Smooth muscle cell (in vitro differentiated cells): ENCODE data around the gene ONECUT3. TPM values are rescaled to one million over a fixed set of nuclear protein-coding genes. Genes with fewer than 3 reads are reported as not detected.

Source experiments
- DNase-seq: peaks from one replicate; lab custom pipeline; 2025; ENCODE audit not compliant: unreplicated experiment; lab: John Stamatoyannopoulos, UW
- H2AFZ ChIP-seq: fragments of 200-600 bp; sonication (generic); 2 replicates; pipeline ENCODE4 v1.6.0; 2016; ENCODE audit warnings: antibody characterized with exemption, low read depth, mild to moderate bottlenecking
- H3F3A ChIP-seq: fragments of 200-600 bp; sonication (generic); 2 replicates; pipeline ENCODE4 v1.6.0; 2017; ENCODE audit warnings: antibody characterized with exemption, low read depth
- H3K27ac ChIP-seq: fragments of 200-600 bp; sonication (generic); 2 replicates; pipeline ENCODE4 v1.5.1; 2016; ENCODE audit warnings: low read depth, mild to moderate bottlenecking
- H3K27me3 ChIP-seq: fragments of 200-600 bp; sonication (generic); 2 replicates; pipeline ENCODE4 v1.6.1; 2016; ENCODE audit warnings: low read depth, mild to moderate bottlenecking
- H3K36me3 ChIP-seq: fragments of 200-600 bp; sonication (generic); 2 replicates; pipeline ENCODE4 v1.5.1; 2016; ENCODE audit warnings: low read depth
- H3K4me1 ChIP-seq: fragments of 200-600 bp; sonication (generic); 2 replicates; pipeline ENCODE4 v1.5.1; 2016; ENCODE audit warnings: low read depth
- H3K4me2 ChIP-seq: fragments of 200-600 bp; sonication (generic); 2 replicates; pipeline ENCODE4 v1.6.0; 2016; ENCODE audit warnings: mild to moderate bottlenecking
- H3K4me3 ChIP-seq: fragments of 200-600 bp; sonication (generic); 2 replicates; pipeline ENCODE4 v1.5.1; 2016; ENCODE audit warnings: mild to moderate bottlenecking
- H3K79me2 ChIP-seq: fragments of 200-600 bp; sonication (generic); 2 replicates; pipeline ENCODE4 v1.6.0; 2016; ENCODE audit warnings: low read depth, mild to moderate bottlenecking
- H3K9ac ChIP-seq: fragments of 200-600 bp; sonication (generic); 2 replicates; pipeline ENCODE4 v1.6.0; 2016; ENCODE audit warnings: low read depth
- H3K9me3 ChIP-seq: fragments of 200-600 bp; sonication (generic); replicated peaks from 2 replicates; pipeline ENCODE4 v1.5.1; 2016; ENCODE audit warnings: low read depth
- H4K20me1 ChIP-seq: fragments of 200-600 bp; sonication (generic); 2 replicates; pipeline ENCODE4 v1.6.0; 2016; ENCODE audit warnings: low read depth
- CTCF ChIP-seq: fragments of 200-600 bp; sonication (generic); IDR thresholded peaks from 2 replicates; pipeline ENCODE4 v1.5.1; 2017; ENCODE audit warnings: borderline replicate concordance, mild to moderate bottlenecking, antibody characterized with exemption; ENCODE audit not compliant: insufficient read depth, poor library complexity, severe bottlenecking
- WGBS: methylation state at CpG from one replicate; pipeline ENCODE4 v1.1.7; 2016; ENCODE audit warnings: low lambda C conversion rate; 5-methylcytosine and 5-hydroxymethylcytosine counted together
- polyA plus RNA-seq: library from polyadenylated mRNA; unstranded; fragments of >200 nt; fragmentation: Nextera tagmentation; extraction: Ambion mirVana; gene quantifications from 2 replicates; pipeline ENCODE4 v1.2.1, GENCODE V29; 2016
- total RNA-seq: library from RNA; depleted of rRNA; stranded (reverse); fragments of >200 nt; gene quantifications from 2 replicates; pipeline ENCODE4 v1.2.3, GENCODE V29; 2014

Gene ONECUT3
- total and polyA plus RNA-seq, 2 experiments from 2014 or later = not detected

DNA sequence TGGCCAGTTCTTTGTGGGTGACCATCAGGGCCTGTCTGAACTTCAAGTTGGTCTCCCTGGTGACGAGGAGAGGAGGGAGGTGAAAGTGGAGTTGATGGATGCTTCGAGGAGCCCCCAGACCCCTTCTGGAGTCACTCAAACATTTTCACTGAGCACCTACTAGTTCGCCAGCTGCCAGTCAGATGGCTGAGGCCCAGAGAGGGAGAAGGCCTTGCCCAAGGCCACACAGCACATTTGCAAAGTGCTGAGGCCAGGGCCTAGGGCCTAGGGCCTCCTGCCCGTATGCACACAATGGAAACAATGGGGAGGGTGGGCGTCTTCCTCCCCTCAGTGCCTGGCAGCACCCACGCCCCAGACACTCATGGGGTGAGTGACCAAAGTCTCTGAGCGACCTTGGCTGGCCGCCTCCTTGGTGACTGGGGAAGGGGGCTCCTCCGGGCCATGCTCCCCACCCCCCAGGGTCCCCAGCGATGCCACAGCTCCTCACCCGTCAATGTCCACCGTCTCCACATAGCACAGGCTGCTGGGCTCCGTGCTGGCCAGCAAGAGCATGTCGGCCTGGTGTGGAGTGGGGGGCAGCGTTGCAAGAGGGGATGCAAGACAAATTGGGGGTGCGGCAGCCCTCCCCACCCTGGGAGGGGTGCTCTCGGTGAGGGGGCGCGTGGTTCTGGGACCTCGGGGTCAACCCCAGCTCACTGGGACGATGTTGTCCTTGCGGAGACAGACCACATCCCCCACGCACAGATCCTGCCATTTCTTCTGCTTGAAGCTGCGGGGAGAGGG is 52.3 kb downstream of the ONECUT3 start:
- DNase-seq = no peak
- TF ChIP-seq CTCF = no peak

DNA sequence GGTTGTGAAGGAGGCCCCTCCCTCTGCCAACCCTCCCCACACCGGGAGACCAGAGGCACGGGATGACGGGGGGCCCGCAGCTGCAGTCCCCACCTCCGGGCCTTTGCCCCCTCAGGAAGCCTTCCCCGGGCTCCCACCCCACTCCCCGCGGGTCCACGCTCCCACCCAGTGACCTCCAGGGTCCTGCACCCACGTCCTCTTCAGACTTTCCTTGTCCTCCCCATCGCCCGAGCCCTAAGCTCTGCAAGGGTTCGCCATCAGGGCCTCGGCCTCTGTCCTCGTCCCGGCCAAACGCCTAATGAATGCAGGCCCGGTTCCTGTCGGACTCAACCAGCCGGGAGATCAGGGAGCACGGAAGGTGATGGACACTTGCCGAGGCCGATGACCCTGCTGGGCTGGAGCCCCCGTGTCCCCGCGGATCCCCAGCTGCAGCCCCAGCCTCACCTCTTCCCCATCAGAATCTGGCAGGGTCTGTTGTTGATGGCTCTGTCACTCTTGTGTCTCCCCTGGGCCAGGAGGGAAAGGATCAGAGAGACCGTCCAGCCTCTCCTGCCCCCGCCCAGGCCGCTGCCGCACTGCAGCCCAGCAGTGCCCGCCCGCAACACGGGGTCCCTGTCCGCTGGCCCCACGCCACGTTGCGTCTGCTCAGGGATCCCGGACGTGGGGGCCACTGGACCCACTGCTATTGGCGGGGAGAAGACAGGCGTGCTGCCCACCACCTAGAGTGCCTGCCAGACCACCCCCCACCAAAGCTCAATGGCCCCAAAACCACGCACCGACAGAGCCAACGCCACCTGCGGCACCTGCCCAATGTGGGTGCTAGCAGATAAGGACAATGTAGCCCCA is 53.1 kb downstream of the ONECUT3 start:
- no peaks in the 10 kb centered on the region for H3F3A ChIP-seq
- H2AFZ ChIP-seq = no peak overlapping the region
- H3K27ac ChIP-seq = no peak overlapping the region
- H4K20me1 ChIP-seq = no peaks in the 10 kb centered on the region
- H3K9me3 ChIP-seq = no peaks in the 10 kb centered on the region
- 91% methylated on average over 27 of the region's 45 CpGs for whole genome bisulfite sequencing
- no peak overlapping the region for H3K4me3 ChIP-seq
- no peak overlapping the region for H3K9ac ChIP-seq
- no peaks in the 10 kb centered on the region for H3K4me1 ChIP-seq
- H3K4me2 ChIP-seq = no peak overlapping the region
- DNase-seq = no peak
- H3K27me3 ChIP-seq = no peaks in the 10 kb centered on the region
- no peaks in the 10 kb centered on the region for H3K79me2 ChIP-seq
- TF ChIP-seq CTCF = no peak
- no peaks in the 10 kb centered on the region for H3K36me3 ChIP-seq

More for the DNA sequence above, 52.3 kb downstream of the ONECUT3 start:
- H3K4me3 ChIP-seq = no peak overlapping the region
- H3K36me3 ChIP-seq = no peaks in the 10 kb centered on the region
- no peaks in the 10 kb centered on the region for H3K79me2 ChIP-seq
- H3K4me2 ChIP-seq = no peak overlapping the region
- H3K27me3 ChIP-seq = no peaks in the 10 kb centered on the region
- H4K20me1 ChIP-seq = no peaks in the 10 kb centered on the region
- H2AFZ ChIP-seq = no peak overlapping the region
- H3F3A ChIP-seq = no peaks in the 10 kb centered on the region
- 95% methylated on average over 23 of the region's 24 CpGs for WGBS
- H3K9me3 ChIP-seq = no peaks in the 10 kb centered on the region
- H3K4me1 ChIP-seq = no peaks in the 10 kb centered on the region
- H3K27ac ChIP-seq = no peak overlapping the region
- no peak overlapping the region for H3K9ac ChIP-seq

GRCh38 chr19:1807030-1807694 is 53.9 kb downstream of the ONECUT3 start:
- WGBS = 90% methylated on average over 14 of the region's 28 CpGs

More at GRCh38 chr19:1807030-1807694, 53.9 kb downstream of the ONECUT3 start:
- Histone ChIP-seq H3K79me2 (no peaks in the 10 kb centered on the region), H3K9me3 (no peaks in the 10 kb centered on the region), H3K27ac (no peak overlapping the region), H3K27me3 (no peaks in the 10 kb centered on the region), H3K4me3 (no peak overlapping the region), H3K4me1 (no peaks in the 10 kb centered on the region), H3K4me2 (no peak overlapping the region), H2AFZ (no peak overlapping the region), H4K20me1 (no peaks in the 10 kb centered on the region), H3K9ac (no peak overlapping the region), H3K36me3 (no peaks in the 10 kb centered on the region), H3F3A (no peaks in the 10 kb centered on the region)
- TF ChIP-seq CTCF = no peak
- DNase-seq = no peak
